Natural killer cell (primary cell): ENCODE results near the gene XIST. TPM values are rescaled to one million over a fixed set of nuclear protein-coding genes. Genes with fewer than 3 reads are reported as not detected.

ENCODE experiments used
- ATAC-seq, 3 donors: fragments of 150-1000 bp in 2 of 3; fragments of 200-7000 bp in 1 of 3; cut with Tn5 transposase; 1 replicate in 1 of 3; 2 replicates in 2 of 3; pipeline ENCODE4 v1.10.0; 2021; ENCODE audit warnings: mild to moderate bottlenecking in 2 of 3, moderate library complexity in 2 of 3
- DNase-seq, 2 donors: peaks; one replicate each; pipeline versions ENCODE4 v3.0.0 to v3.0.0-alpha.2; 2013 to 2021; ENCODE audit warnings: mixed read lengths in 1 of 2
- H3K27ac ChIP-seq: one replicate; pipeline ENCODE4 v1.5.1; 2013; ENCODE audit warnings: mild to moderate bottlenecking, low read length
- H3K27me3 ChIP-seq: one replicate; pipeline ENCODE4 v1.6.1; 2013; ENCODE audit warnings: low read length; ENCODE audit not compliant: control insufficient read depth, insufficient read depth
- H3K36me3 ChIP-seq: one replicate; pipeline ENCODE4 v1.6.1; 2013; ENCODE audit warnings: low read length; ENCODE audit not compliant: control insufficient read depth, insufficient read depth
- H3K4me1 ChIP-seq: one replicate; pipeline ENCODE4 v1.6.1; 2013; ENCODE audit warnings: low read length; ENCODE audit not compliant: control insufficient read depth, insufficient read depth
- H3K4me3 ChIP-seq: one replicate; pipeline ENCODE4 v1.5.1; 2013; ENCODE audit warnings: low read length
- H3K9me3 ChIP-seq: one replicate; pipeline ENCODE4 v1.6.1; 2013; ENCODE audit warnings: low read length; ENCODE audit not compliant: control insufficient read depth, insufficient read depth
- H3K27ac Mint-ChIP-seq, 2 donors: one replicate each; pipeline ENCODE4 v1.8.0; 2022; ENCODE audit warnings: mild to moderate bottlenecking in 2 of 2, mixed read lengths in 2 of 2, moderate library complexity in 1 of 2
- H3K27me3 Mint-ChIP-seq, 2 donors: one replicate each; pipeline ENCODE4 v1.8.0; 2022; ENCODE audit warnings: low read depth in 2 of 2, mixed read lengths in 2 of 2
- H3K36me3 Mint-ChIP-seq: one replicate; pipeline ENCODE4 v1.8.0; 2022; ENCODE audit warnings: mixed read lengths
- H3K4me1 Mint-ChIP-seq, 2 donors: one replicate each; pipeline ENCODE4 v1.8.0; 2022; ENCODE audit warnings: mixed read lengths in 2 of 2
- H3K4me3 Mint-ChIP-seq: one replicate; pipeline ENCODE4 v1.8.0; 2022; ENCODE audit warnings: mild to moderate bottlenecking, moderate library complexity, mixed read lengths
- H3K9me3 Mint-ChIP-seq, 2 donors: one replicate each; pipeline ENCODE4 v1.8.0; 2022; ENCODE audit warnings: mixed read lengths in 2 of 2
- CTCF ChIP-seq: fragments of 200-600 bp; IDR thresholded peaks from one replicate; pipeline ENCODE4 v1.8.0; 2022; ENCODE audit warnings: antibody characterized with exemption
- WGBS: methylation state at CpG from one replicate; pipeline ENCODE4 v1.1.7; 2013; ENCODE audit warnings: missing lambda C conversion rate; ENCODE audit not compliant: insufficient coverage; 5-methylcytosine and 5-hydroxymethylcytosine counted together
- intact Hi-C: fragments of 100-400 bp; cut with micrococcal nuclease; formaldehyde crosslinking; loops from one replicate; pipeline ENCODE4 v1.14.2; 2022
- total RNA-seq, 4 donors: library from RNA; stranded (reverse); fragments of 120-200 nt in 1 of 4; gene quantifications; one replicate each; pipeline versions ENCODE4 v1.2.3 to v1.2.4, GENCODE V29; 2013 to 2022

The XIST gene
- total RNA-seq, 3 donors from 2014 or later (not counting 1 experiment from before 2014, with no cell fraction given) = 0.15 to 505 TPM; not detected in 1

- intact Hi-C loops = no loop called here
- no peak for TF ChIP-seq CTCF
- Histone ChIP-seq H3K27ac (no peak overlapping the region), H3K4me1 (no peaks in the 10 kb centered on the region), H3K9me3 (no peaks in the 10 kb centered on the region), H3K36me3 (no peaks in the 10 kb centered on the region), H3K27me3 (no peaks in the 10 kb centered on the region), H3K4me3 (no peak overlapping the region)
- Mint-ChIP-seq H3K4me3 (no peak overlapping the region), H3K9me3 (peaks cover 0 to 5% of the 10 kb centered on the region in 2 donors), H3K36me3 (peaks cover 9% of the 10 kb centered on the region), H3K27ac (no peak overlapping the region), H3K4me1 (peaks cover 0 to 2% of the 10 kb centered on the region in 2 donors), H3K27me3 (no peaks in the 10 kb centered on the region)
- WGBS = 73% methylated on average over 2 of the region's 2 CpGs
- DNase-seq = no peak
- no peak for ATAC-seq
These were observed 24.4 kb upstream of the XIST start for GRCh38 chrX:73876911-73877310.

- Mint-ChIP-seq H3K27ac (no peak overlapping the region), H3K4me1 (peaks cover 0 to 4% of the 10 kb centered on the region in 2 donors), H3K9me3 (no peaks in the 10 kb centered on the region), H3K36me3 (no peaks in the 10 kb centered on the region), H3K4me3 (no peak overlapping the region), H3K27me3 (peaks cover 0 to 8% of the 10 kb centered on the region in 2 donors)
- no peak overlapping the region for H3K4me3 ChIP-seq
- no peak for DNase-seq
- no peaks in the 10 kb centered on the region for H3K27me3 ChIP-seq
- no peak for TF ChIP-seq CTCF
- H3K4me1 ChIP-seq = no peaks in the 10 kb centered on the region
- WGBS = 100% methylated on average over 1 of the region's 1 CpG
- no peak for ATAC-seq
- intact Hi-C loops = no loop called here
- H3K36me3 ChIP-seq = no peaks in the 10 kb centered on the region
- no peak overlapping the region for H3K27ac ChIP-seq
- no peaks in the 10 kb centered on the region for H3K9me3 ChIP-seq
These were observed 16.4 kb upstream of the XIST start for GRCh38 chrX:73868916-73869315.

GRCh38 chrX:73867144-73867543 is 14.6 kb upstream of the XIST start:
- Mint-ChIP-seq H3K27ac (no peak overlapping the region), H3K27me3 (peaks cover 0 to 8% of the 10 kb centered on the region in 2 donors), H3K4me3 (no peak overlapping the region), H3K4me1 (peaks cover 0 to 4% of the 10 kb centered on the region in 2 donors), H3K9me3 (no peaks in the 10 kb centered on the region), H3K36me3 (no peaks in the 10 kb centered on the region)
- H3K9me3 ChIP-seq = no peaks in the 10 kb centered on the region
- no peak for ATAC-seq
- TF ChIP-seq CTCF = no peak
- no CpG with 5 or more reads among the region's 6 CpGs for WGBS
- H3K27me3 ChIP-seq = no peaks in the 10 kb centered on the region
- no peak overlapping the region for H3K4me3 ChIP-seq
- no peak for DNase-seq
- no peaks in the 10 kb centered on the region for H3K36me3 ChIP-seq
- intact Hi-C loops = no loop called here
- H3K4me1 ChIP-seq = no peaks in the 10 kb centered on the region
- no peak overlapping the region for H3K27ac ChIP-seq

- ATAC-seq (no peak), DNase-seq (no peak)
- peaks cover 0 to 14% of the 10 kb centered on the region in 2 donors for H3K27me3 Mint-ChIP-seq
- no peak overlapping the region for H3K4me3 Mint-ChIP-seq
- no peaks in the 10 kb centered on the region for H3K4me1 Mint-ChIP-seq
- H3K4me1 ChIP-seq = no peaks in the 10 kb centered on the region
- H3K36me3 Mint-ChIP-seq = no peaks in the 10 kb centered on the region
- no peaks in the 10 kb centered on the region for H3K9me3 Mint-ChIP-seq
- no peaks in the 10 kb centered on the region for H3K27me3 ChIP-seq
- H3K36me3 ChIP-seq = no peaks in the 10 kb centered on the region
- no peak for TF ChIP-seq CTCF
- 99% methylated on average over 3 of the region's 3 CpGs for WGBS
- H3K27ac Mint-ChIP-seq = no peak overlapping the region
- intact Hi-C loops = no loop called here
- no peaks in the 10 kb centered on the region for H3K9me3 ChIP-seq
- H3K27ac ChIP-seq = no peak overlapping the region
- no peak overlapping the region for H3K4me3 ChIP-seq
These were observed 11.3 kb upstream of the XIST start for GRCh38 chrX:73863852-73864251.
